Breast epithelium (tissue), 4 donors: ENCODE results near the gene MSH2. TPM values are rescaled to one million over a fixed set of nuclear protein-coding genes. Genes with fewer than 3 reads are reported as not detected.
"Not testable (repeated sequence)": the region's sequence is repeated elsewhere in the genome, so short reads cannot be mapped to it uniquely, and the experiment has no call there.

Source experiments
- DNase-seq, 2 donors: peaks; one replicate each; pipeline ENCODE4 v3.0.0-alpha.2; 2019; ENCODE audit warnings: low spot score in 2 of 2
- H3K27ac ChIP-seq, 2 donors: fragments of 200-600 bp; sonication (generic) in 1 of 2; one replicate each; pipeline ENCODE4 v1.5.1; 2016 to 2019; ENCODE audit warnings: mild to moderate bottlenecking in 1 of 2
- H3K27me3 ChIP-seq, 2 donors: fragments of 200-600 bp; sonication (generic) in 1 of 2; one replicate each; pipeline versions ENCODE4 v1.5.1 to v1.6.0; 2017 to 2019; ENCODE audit warnings: control low read depth in 1 of 2, mild to moderate bottlenecking in 1 of 2
- H3K36me3 ChIP-seq: fragments of 200-600 bp; one replicate; pipeline ENCODE4 v1.5.1; 2019
- H3K4me1 ChIP-seq, 2 donors: fragments of 200-600 bp; sonication (generic); one replicate each; pipeline ENCODE4 v1.5.1; 2016 to 2019; ENCODE audit warnings: control low read depth in 1 of 2
- H3K4me3 ChIP-seq, 3 donors: fragments of 200-600 bp; sonication (generic); 1 replicate in 2 of 3; 2 replicates in 1 of 3; pipeline ENCODE4 v1.5.1; 2016 to 2019; ENCODE audit warnings: mild to moderate bottlenecking in 3 of 3, moderate library complexity in 2 of 3
- H3K9me3 ChIP-seq, 2 donors: fragments of 200-600 bp; sonication (generic) in 1 of 2; one replicate each; pipeline ENCODE4 v1.5.1; 2016 to 2019; ENCODE audit warnings: control low read depth in 1 of 2
- POLR2A ChIP-seq: fragments of 450-650 bp; IDR thresholded peaks from one replicate; pipeline ENCODE4 v1.6.1; 2016; ENCODE audit warnings: antibody characterized with exemption, mild to moderate bottlenecking, moderate library complexity
- POLR2AphosphoS5 ChIP-seq, 3 donors: sonication (generic); formaldehyde crosslinking; IDR thresholded peaks; one replicate each; pipeline ENCODE4 v1.6.1; 2017; ENCODE audit warnings: antibody characterized with exemption in 3 of 3
- intact Hi-C: fragments of 100-400 bp; cut with DNase I; formaldehyde crosslinking; loops from one replicate; pipeline ENCODE4 v1.15.1; 2023; ENCODE audit warnings: low total_unique reads
- total RNA-seq, 3 donors: library from RNA; depleted of rRNA; stranded (reverse); fragments of >200 nt; gene quantifications; one replicate each; pipeline ENCODE4 v1.1.0, GENCODE V29; 2016
- TF ChIP-seq, protein P1 (sequence below), 3 donors: fragments of 450-650 bp; IDR thresholded peaks; one replicate each; pipeline ENCODE4 v1.5.1; 2016 to 2017; ENCODE audit warnings: antibody characterized with exemption in 3 of 3, mild to moderate bottlenecking in 3 of 3, moderate library complexity in 3 of 3

The MSH2 gene
- total RNA-seq, 3 donors from 2014 or later, result 9.4 to 22.5 (median 16.4) TPM

DNA sequence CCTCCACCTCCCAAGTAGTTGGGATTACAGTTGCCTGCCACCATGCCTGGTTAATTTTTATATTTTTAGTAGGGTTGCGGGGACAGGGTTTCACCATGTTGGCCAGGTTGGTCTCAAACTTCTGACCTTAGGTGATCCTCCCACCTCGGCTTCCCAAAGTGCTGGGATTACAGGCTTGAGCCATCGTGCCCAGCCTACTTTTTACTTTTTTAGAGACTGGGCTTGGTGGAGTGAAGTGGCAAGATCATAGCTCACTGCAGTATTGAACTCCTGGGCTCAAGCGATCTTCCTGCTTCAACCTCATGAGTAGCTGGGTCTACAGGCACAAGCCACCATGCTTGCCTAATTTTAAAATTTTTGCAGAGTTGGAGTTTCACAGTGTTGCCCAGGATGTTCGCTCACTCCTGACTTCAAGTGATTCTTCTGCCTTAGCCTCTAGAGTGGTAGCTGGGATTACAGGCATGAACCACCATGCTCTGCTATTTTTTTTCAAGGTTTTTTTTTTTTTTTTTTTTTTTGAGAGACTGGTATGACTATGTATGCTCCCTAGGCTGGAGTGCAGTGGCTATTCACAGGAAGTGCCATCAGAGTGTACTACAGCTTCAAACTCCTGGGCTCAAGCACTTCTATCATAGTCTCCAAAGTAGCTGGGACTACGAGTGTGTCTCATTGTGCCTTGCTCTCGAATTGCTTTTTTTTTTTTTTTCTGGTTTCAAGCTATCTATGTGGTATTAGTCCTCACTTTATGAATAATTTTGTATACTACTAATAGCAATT lies 11.9 kb downstream of the MSH2 start:
- no peak for DNase-seq
- Histone ChIP-seq H3K27ac (no peak overlapping the region), H3K4me1 (no peaks in the 10 kb centered on the region), H3K4me3 (no peak overlapping the region), H3K9me3 (no peaks in the 10 kb centered on the region), H3K36me3 (no peaks in the 10 kb centered on the region), H3K27me3 (no peaks in the 10 kb centered on the region)
- intact Hi-C loops, result no loop called here
- TF ChIP-seq, protein P1, sequence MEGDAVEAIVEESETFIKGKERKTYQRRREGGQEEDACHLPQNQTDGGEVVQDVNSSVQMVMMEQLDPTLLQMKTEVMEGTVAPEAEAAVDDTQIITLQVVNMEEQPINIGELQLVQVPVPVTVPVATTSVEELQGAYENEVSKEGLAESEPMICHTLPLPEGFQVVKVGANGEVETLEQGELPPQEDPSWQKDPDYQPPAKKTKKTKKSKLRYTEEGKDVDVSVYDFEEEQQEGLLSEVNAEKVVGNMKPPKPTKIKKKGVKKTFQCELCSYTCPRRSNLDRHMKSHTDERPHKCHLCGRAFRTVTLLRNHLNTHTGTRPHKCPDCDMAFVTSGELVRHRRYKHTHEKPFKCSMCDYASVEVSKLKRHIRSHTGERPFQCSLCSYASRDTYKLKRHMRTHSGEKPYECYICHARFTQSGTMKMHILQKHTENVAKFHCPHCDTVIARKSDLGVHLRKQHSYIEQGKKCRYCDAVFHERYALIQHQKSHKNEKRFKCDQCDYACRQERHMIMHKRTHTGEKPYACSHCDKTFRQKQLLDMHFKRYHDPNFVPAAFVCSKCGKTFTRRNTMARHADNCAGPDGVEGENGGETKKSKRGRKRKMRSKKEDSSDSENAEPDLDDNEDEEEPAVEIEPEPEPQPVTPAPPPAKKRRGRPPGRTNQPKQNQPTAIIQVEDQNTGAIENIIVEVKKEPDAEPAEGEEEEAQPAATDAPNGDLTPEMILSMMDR (IDR thresholded peaks at IDR 0.05), result no peak
- TF ChIP-seq POLR2A (no peak), POLR2AphosphoS5 (IDR thresholded peaks at IDR 0.05) (no peak)

DNA sequence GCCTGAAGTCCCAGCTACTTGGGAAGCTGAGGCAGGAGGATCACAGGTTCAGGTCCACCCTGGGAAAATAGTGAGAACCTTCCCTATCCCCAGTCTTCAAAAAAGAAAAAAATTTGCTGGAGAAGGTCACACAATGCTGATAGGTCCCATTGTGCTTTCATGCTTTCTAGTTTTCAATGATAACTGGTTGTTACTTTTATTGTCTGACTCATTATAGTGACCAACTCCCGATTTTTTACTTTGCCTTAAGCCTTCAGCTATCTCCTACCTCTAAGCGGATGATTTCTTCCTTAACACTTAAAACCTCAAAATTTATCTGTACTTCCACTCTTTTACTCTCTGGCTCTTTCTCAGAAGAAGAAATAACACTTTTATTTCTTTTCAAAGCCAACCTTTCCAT lies 17.3 kb downstream of the MSH2 start:
- intact Hi-C loops, result no loop called here
- Histone ChIP-seq H3K4me3 (no peak overlapping the region), H3K4me1 (no peaks in the 10 kb centered on the region), H3K9me3 (no peaks in the 10 kb centered on the region), H3K27ac (no peak overlapping the region), H3K36me3 (no peaks in the 10 kb centered on the region), H3K27me3 (no peaks in the 10 kb centered on the region)
- TF ChIP-seq POLR2A, result no peak
- TF ChIP-seq POLR2AphosphoS5 (IDR thresholded peaks at IDR 0.05), result no peak
- TF ChIP-seq, protein P1 (IDR thresholded peaks at IDR 0.05), result no peak
- DNase-seq, result no peak

DNA sequence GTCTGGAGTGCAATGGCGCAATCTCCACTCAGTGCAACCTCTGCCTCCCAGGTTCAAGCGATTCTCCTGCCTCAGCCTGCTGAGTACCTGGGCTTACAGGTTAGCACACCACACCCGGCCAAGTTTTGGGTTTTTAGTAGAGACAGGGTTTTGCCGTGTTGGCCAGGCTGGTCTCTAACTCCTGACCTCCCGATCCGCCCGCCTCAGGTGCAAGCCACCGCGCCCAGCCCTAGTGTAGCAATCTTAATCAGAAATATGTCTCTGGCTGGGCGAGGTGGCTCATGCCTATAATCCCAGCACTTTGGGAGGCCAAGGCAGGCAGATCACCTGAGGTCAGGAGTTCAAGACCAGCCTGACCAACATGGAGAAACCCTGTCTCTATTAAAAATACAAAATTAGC lies 17.7 kb downstream of the MSH2 start:
- DNase-seq, H3K4me1 ChIP-seq, H3K4me3 ChIP-seq, H3K9me3 ChIP-seq, H3K27me3 ChIP-seq, H3K27ac ChIP-seq, H3K36me3 ChIP-seq, intact Hi-C loops: not testable (repeated sequence)

DNA sequence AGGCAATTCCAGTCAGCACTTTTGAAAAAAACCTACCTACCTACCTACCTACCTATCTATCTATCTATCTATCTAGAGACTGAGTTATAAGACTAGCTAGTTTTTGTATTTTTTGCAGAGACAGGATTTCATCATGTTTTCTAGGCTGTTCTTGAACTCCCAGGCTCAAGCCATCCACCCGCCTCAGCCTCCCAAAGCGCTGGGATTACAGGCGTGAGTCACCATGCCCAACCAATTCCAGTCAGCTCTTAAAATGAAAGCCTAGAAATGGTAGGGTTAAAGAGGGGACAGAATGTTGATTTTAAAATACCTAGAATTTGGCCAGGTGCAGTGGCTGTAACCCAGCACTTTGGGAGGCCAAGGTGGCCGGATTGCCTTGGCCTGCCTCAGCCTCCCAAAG lies 19.1 kb downstream of the MSH2 start:
- Histone ChIP-seq H3K4me1 (no peaks in the 10 kb centered on the region), H3K27ac (no peak overlapping the region), H3K36me3 (no peaks in the 10 kb centered on the region), H3K9me3 (no peaks in the 10 kb centered on the region), H3K27me3 (no peaks in the 10 kb centered on the region), H3K4me3 (no peak overlapping the region)
- DNase-seq, result no peak
- intact Hi-C loops, result no loop called here
- TF ChIP-seq, protein P1 (IDR thresholded peaks at IDR 0.05), result no peak
- TF ChIP-seq POLR2AphosphoS5 (IDR thresholded peaks at IDR 0.05), result no peak
- no peak for TF ChIP-seq POLR2A

DNA sequence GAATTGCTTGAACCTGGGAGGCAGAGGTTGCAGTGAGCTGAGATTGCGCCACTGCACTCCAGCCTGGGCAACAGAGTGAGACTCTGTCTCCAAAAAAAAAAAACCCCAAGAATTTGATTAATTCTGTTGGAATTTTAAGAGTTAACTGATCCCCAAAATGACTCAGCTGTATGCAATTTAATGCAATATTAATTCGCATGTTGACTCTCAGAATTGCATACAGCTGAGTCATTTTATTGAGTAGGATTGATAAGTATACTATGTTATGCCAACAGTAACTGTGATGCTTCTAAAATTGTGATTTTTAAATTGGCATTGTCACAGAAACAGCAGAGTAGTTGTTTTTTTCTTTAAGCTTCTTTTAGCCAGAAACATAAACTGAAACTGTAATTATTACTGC lies 19.6 kb downstream of the MSH2 start:
- no peak for TF ChIP-seq POLR2AphosphoS5 (IDR thresholded peaks at IDR 0.05)
- TF ChIP-seq POLR2A, result no peak
- TF ChIP-seq, protein P1 (IDR thresholded peaks at IDR 0.05), result no peak
- no peak overlapping the region for H3K27ac ChIP-seq
- H3K36me3 ChIP-seq, result no peaks in the 10 kb centered on the region
- no peaks in the 10 kb centered on the region for H3K9me3 ChIP-seq
- no peak for DNase-seq
- intact Hi-C loops, result no loop called here
- H3K4me3 ChIP-seq, result no peak overlapping the region
- no peaks in the 10 kb centered on the region for H3K4me1 ChIP-seq
- H3K27me3 ChIP-seq, result no peaks in the 10 kb centered on the region

DNA sequence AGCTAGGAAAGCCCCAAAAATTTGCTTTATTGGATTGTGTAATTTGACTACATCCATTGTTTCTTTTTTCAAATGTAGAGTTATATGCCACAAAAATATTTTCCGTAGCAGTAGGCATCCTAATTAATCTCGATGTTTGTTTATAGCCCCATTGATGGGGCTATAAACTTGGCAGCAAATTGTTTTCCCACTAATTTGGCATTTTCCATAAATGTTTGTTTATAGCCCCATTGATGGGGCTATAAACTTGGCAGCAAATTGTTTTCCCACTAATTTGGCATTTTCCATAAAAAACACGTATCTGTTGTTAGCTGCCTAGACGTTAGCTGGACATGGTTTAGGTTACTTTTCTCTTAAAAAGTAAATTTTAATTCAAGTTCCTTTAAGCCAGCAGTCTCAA lies 23.8 kb downstream of the MSH2 start:
- no peak for TF ChIP-seq POLR2A
- TF ChIP-seq, protein P1 (IDR thresholded peaks at IDR 0.05), result no peak
- TF ChIP-seq POLR2AphosphoS5 (IDR thresholded peaks at IDR 0.05), result no peak
- H3K4me1 ChIP-seq, result no peaks in the 10 kb centered on the region
- H3K27ac ChIP-seq, result no peak overlapping the region
- no peak for DNase-seq
- H3K27me3 ChIP-seq, result no peaks in the 10 kb centered on the region
- no peak overlapping the region for H3K4me3 ChIP-seq
- no peaks in the 10 kb centered on the region for H3K36me3 ChIP-seq
- no peaks in the 10 kb centered on the region for H3K9me3 ChIP-seq
- intact Hi-C loops, result no loop called here
